NK-92 treated with Interleukin-12 subunit alpha and Interleukin-12 subunit beta, amount 100 ng/mL, for 24 hours (cell line): ENCODE results near the gene ZNF664.
A peak's percentile ranks its signal among the peaks of the same experiment; 100 is the strongest.

Experiments used
- DNase-seq: peaks from one replicate; lab custom pipeline; 2025; lab: John Stamatoyannopoulos, UW

The ZNF664 gene

GRCh38 chr12:123990511-123990910, 17.5 kb downstream of the ZNF664 start:
- no peak for DNase-seq

- DNase-seq, result no peak
Measured at GRCh38 chr12:123991372-123991951, 18.4 kb downstream of the ZNF664 start.

- no peak for DNase-seq
Measured at GRCh38 chr12:123992118-123992825, 19.3 kb downstream of the ZNF664 start.

- peak; percentile 63 for DNase-seq
Measured at GRCh38 chr12:123995023-123995748, 22.2 kb downstream of the ZNF664 start.

GRCh38 chr12:123996581-123996980, 23.6 kb downstream of the ZNF664 start:
- no peak for DNase-seq

GRCh38 chr12:123997033-123997822, 24.2 kb downstream of the ZNF664 start:
- DNase-seq, result no peak

- DNase-seq, result no peak
Measured at GRCh38 chr12:123997908-123998307, 24.9 kb downstream of the ZNF664 start.

- no peak for DNase-seq
Measured at GRCh38 chr12:123998344-123998990, 25.5 kb downstream of the ZNF664 start.

- DNase-seq, result no peak
Measured at GRCh38 chr12:123998991-123999359, 26.0 kb downstream of the ZNF664 start.

GRCh38 chr12:124000111-124000510, 27.1 kb downstream of the ZNF664 start:
- DNase-seq, result no peak

- no peak for DNase-seq
Measured at GRCh38 chr12:124001343-124001742, 28.3 kb downstream of the ZNF664 start.

- DNase-seq, result no peak
Measured at GRCh38 chr12:124002021-124002644, 29.1 kb downstream of the ZNF664 start.

GRCh38 chr12:124002654-124003053, 29.6 kb downstream of the ZNF664 start:
- DNase-seq, result no peak

- no peak for DNase-seq
Measured at GRCh38 chr12:124004233-124004875, 31.3 kb downstream of the ZNF664 start.

GRCh38 chr12:124006085-124006845, 33.2 kb downstream of the ZNF664 start:
- no peak for DNase-seq

GRCh38 chr12:124006846-124007713, 34.1 kb downstream of the ZNF664 start:
- no peak for DNase-seq

GRCh38 chr12:124007826-124008570, 35.0 kb downstream of the ZNF664 start:
- DNase-seq, result no peak

- DNase-seq, result no peak
Measured at GRCh38 chr12:124008595-124008994, 35.6 kb downstream of the ZNF664 start.
